GM21526 (cell line): Measurements from ENCODE around the gene EID2.

Source experiments
- ATAC-seq: cut with Tn5 transposase; IDR thresholded peaks from one replicate; pipeline ENCODE4 v1.9.1; 2021; ENCODE audit warnings: moderate library complexity; ENCODE audit not compliant: unreplicated experiment, low FRiP score

Gene EID2

GRCh38 chr19:39506944-39507714, 32.8 kb downstream of the EID2 start:
- ATAC-seq: peak; percentile 60

DNA sequence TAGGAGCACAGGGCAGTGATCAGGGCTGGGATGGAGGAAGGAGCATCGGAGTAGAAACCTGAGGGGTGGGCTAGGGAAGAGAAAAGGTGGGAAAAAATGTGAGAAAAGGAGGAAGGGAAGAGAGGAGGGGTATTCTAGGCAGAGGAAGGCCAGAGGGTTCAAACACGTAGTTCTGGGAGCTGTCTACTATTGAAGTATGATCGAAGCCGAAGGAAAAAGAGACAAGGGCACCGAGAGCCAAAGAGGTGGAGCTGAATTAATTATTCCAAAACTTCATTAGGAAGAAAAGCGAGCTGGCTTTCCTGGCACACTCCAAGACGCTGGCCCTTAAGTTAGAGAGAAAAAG, 33.4 kb downstream of the EID2 start:
- no peak for ATAC-seq

DNA sequence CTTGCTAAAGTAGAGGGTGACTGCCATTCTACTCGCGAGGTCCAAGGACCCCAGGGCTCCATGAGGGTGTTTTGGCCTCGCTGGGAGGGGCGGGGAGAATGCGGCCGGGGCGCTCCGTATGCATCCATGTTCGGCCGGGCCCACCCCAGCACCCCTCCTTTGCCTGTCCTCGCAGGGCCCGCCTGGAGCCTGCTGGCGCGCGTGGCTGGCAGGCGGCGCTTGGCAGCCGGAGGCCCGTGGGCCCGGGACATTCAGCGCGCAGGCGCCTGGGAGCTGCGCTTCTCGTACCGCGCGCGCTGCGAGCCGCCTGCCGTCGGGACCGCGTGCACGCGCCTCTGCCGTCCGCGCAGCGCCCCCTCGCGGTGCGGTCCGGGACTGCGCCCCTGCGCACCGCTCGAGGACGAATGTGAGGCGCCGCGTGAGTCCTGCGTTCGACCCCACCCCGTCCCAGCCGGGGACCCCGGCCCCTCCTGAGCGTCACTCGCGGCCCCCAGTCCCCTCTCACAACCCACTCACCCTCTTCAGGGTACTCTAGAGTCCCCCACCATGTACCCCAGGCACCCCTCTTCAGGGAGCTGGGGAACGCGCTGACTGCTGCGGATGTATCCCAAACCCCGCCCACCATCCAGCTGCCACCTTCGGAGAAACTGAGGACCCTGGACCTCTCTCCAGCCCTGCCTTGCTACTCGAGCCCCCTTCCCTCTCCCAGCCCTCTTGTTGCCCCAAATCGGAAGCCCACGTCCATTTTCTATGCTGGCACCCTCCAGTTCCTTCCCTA, 37.1 kb downstream of the EID2 start:
- ATAC-seq: no peak

DNA sequence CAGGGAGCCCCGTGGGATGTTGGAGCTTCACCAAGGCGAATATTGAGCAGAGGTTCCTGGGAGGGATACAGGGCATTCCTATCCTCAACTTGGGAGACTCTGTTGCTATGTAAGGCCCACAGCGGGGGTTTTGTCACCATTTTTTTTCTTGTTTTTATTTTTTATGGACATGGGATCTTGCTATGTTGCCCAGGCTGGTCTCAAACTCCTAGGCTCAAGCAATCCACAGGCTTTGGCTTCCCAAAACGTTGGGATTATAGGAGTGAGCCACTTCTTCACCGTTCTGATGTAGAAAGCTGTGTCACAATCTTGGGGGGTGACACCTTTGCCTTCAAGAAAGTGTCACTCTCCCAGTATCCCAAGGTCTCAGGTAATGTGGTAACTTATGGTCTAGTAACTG, 38.6 kb downstream of the EID2 start:
- no peak for ATAC-seq

GRCh38 chr19:39500543-39500942, 39.4 kb downstream of the EID2 start:
- no peak for ATAC-seq

DNA sequence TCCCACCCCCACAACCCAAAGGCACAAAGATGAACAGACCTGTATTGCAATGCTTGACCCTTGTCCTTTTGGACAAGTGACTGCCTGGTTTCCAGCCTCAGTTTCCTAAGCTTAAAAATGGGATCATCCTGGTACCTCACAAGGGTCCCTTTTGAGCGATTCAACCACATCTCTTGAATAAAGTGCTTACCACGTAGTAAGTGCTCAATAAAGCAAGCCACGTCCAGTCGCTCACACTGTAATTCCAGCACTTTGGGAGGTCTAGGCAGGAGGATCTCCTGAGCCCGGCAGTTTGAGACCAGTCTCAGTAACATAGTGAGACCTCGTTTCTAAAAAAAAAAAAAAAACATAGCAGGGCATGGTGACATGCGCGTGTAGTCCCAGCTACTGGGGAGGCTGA, 40.0 kb downstream of the EID2 start:
- ATAC-seq: no peak

GRCh38 chr19:39498798-39499642, 40.9 kb downstream of the EID2 start, which contains the start of gene DLL3:
Gene DLL3 (plus strand): TSS chr19:39498947. CDS start chr19:39498975, 28 bp downstream.
- ATAC-seq: no peak

DNA sequence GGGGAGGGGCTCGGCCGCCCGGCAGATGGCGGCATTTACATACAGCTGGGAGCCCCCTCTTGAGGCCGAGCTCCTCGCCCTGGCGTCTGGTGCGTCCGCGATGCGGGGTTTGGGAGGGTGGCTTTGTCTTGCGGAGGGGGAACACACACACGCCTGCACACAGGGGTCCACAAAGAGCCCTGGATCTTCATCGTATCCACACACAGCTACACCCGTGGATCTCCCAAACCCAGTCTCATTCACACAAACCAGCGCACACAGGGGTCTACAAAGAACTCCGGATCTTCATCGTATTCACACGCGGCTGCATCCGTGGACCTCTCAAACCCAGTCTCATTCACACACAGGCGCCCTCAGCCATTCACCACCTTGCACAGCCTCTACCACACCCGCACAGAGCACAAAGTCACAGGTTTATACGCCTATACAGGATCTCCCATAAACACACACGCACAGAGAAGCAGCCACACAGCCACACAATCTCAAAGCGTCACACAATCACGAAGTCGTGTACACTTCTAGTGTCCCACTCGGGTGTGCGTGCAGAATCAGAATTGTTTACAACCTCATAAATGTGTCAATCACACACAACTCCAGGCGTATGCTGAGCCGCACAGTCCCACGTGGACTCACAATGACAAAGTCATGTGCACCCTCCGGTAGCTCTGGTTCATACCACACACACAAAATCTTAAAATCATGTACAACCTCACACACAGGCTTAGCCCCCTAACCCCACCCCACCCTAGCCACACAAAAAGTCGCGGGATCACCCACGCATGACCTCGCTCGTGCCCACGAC, 41.8 kb downstream of the EID2 start:
- ATAC-seq: no peak

GRCh38 chr19:39497701-39497995, 42.3 kb downstream of the EID2 start:
- no peak for ATAC-seq

- no peak for ATAC-seq
Measured at GRCh38 chr19:39496063-39496462, 43.9 kb downstream of the EID2 start.

DNA sequence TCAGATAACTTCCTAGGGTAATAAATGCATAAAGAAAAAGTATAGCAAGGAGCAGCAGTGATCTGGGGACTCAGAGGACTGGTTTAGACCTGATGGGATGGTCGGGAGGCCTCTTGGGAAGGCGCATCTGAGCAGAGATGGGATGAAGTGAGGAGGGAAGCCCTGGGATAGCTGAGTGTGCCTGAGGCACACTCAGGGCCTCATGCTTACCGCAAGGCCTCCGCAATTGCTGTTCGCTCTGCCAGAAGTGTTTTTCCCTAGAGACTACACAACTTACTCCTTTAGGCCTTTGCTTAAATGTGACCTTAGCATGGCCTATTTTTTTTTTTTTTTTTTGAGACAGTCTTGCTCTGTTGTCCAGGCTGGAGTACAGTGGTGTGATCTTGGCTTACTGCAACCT, 45.3 kb downstream of the EID2 start:
- no peak for ATAC-seq

- ATAC-seq: no peak
Measured at GRCh38 chr19:39492788-39493187, 47.2 kb downstream of the EID2 start.

- no peak for ATAC-seq
Measured at GRCh38 chr19:39492225-39492624, 47.7 kb downstream of the EID2 start.

GRCh38 chr19:39489756-39490155, 50.2 kb downstream of the EID2 start:
- no peak for ATAC-seq
